HepG2 (cell line): ENCODE results near the gene ATG16L2. TPM values are rescaled to one million over a fixed set of nuclear protein-coding genes. Genes with fewer than 3 reads are reported as not detected.

Experiments used
- ARHGAP35 ChIP-seq: sonication (generic); formaldehyde crosslinking; IDR thresholded peaks from 2 replicates; pipeline ENCODE4 v1.9.0; 2022; ENCODE audit warnings: mild to moderate bottlenecking, inconsistent platforms, moderate library complexity, missing genetic modification reagents, borderline replicate concordance
- CC2D1A ChIP-seq: sonication (generic); formaldehyde crosslinking; IDR thresholded peaks from 2 replicates; pipeline ENCODE4 v1.8.1; 2023; ENCODE audit warnings: mild to moderate bottlenecking, missing genetic modification reagents
- HNRNPLL ChIP-seq: fragments of 200-400 bp; formaldehyde crosslinking; IDR thresholded peaks from 2 replicates; pipeline ENCODE4 v1.6.1; 2017; ENCODE audit warnings: mild to moderate bottlenecking, low read depth, low read length; ENCODE audit not compliant: poor library complexity, severe bottlenecking
- KLF15 ChIP-seq: sonication (generic); formaldehyde crosslinking; IDR thresholded peaks from 2 replicates; pipeline ENCODE4 v1.8.1; 2023; ENCODE audit warnings: borderline replicate concordance, mild to moderate bottlenecking, inconsistent platforms, missing genetic modification reagents, mixed read lengths
- MBD4 ChIP-seq: IDR thresholded peaks from 2 replicates; pipeline ENCODE4 v1.6.1; 2012; ENCODE audit warnings: low read length, inconsistent platforms, borderline replicate concordance
- POLR2AphosphoS5 ChIP-seq: IDR thresholded peaks from 2 replicates; pipeline ENCODE4 v1.6.1; 2012; ENCODE audit warnings: low read depth, low read length
- PPARG ChIP-seq: conservative IDR thresholded peaks from 2 replicates; pipeline ENCODE4 v1.6.1; 2016; ENCODE audit warnings: missing biosample characterization, missing genetic modification reagents
- REPIN1 ChIP-seq: sonication (generic); formaldehyde crosslinking; IDR thresholded peaks from 2 replicates; pipeline ENCODE4 v1.8.0; 2022; ENCODE audit warnings: missing genetic modification reagents, low read depth, mild to moderate bottlenecking, borderline replicate concordance
- THAP11 ChIP-seq: IDR thresholded peaks from 2 replicates; pipeline ENCODE4 v1.6.1; 2016; ENCODE audit warnings: missing biosample characterization, missing genetic modification reagents
- ZBTB7A ChIP-seq: sonication (generic); formaldehyde crosslinking; IDR thresholded peaks from 2 replicates; pipeline ENCODE4 v1.8.0; 2022; ENCODE audit warnings: mild to moderate bottlenecking, missing genetic modification reagents
- ZC3H13 ChIP-seq: sonication (generic); formaldehyde crosslinking; IDR thresholded peaks from 2 replicates; pipeline ENCODE4 v1.8.1; 2023; ENCODE audit warnings: mild to moderate bottlenecking, missing genetic modification reagents, moderate library complexity
- ZNF10 ChIP-seq: sonication (generic); formaldehyde crosslinking; IDR thresholded peaks from 2 replicates; pipeline ENCODE4 v1.4.0; 2020; ENCODE audit warnings: mild to moderate bottlenecking, low read depth, missing genetic modification reagents, borderline replicate concordance
- ZNF225 ChIP-seq: sonication (generic); formaldehyde crosslinking; IDR thresholded peaks from 2 replicates; pipeline ENCODE4 v1.4.0; 2020; ENCODE audit warnings: mild to moderate bottlenecking, missing genetic modification reagents
- ZNF350 ChIP-seq: sonication (generic); formaldehyde crosslinking; IDR thresholded peaks from 2 replicates; pipeline ENCODE4 v1.4.0; 2020; ENCODE audit warnings: mild to moderate bottlenecking, low read depth, missing genetic modification reagents, borderline replicate concordance
- ZNF589 ChIP-seq: sonication (generic); formaldehyde crosslinking; conservative IDR thresholded peaks from 2 replicates; pipeline ENCODE4 v1.8.0; 2022; ENCODE audit warnings: mild to moderate bottlenecking, moderate library complexity, missing genetic modification reagents
- ZNF607 ChIP-seq: sonication (generic); formaldehyde crosslinking; IDR thresholded peaks from 2 replicates; pipeline ENCODE4 v1.5.1; 2020; ENCODE audit warnings: missing genetic modification reagents, mild to moderate bottlenecking, borderline replicate concordance
- ZNF878 ChIP-seq: sonication (generic); formaldehyde crosslinking; IDR thresholded peaks from 2 replicates; pipeline ENCODE4 v1.8.1; 2023; ENCODE audit warnings: mild to moderate bottlenecking, missing genetic modification reagents, moderate library complexity
- ZNF883 ChIP-seq: sonication (generic); formaldehyde crosslinking; IDR thresholded peaks from 2 replicates; pipeline ENCODE4 v1.5.1; 2020; ENCODE audit warnings: mild to moderate bottlenecking, missing genetic modification reagents; ENCODE audit errors: not compliant biosample characterization
- polyA plus RNA-seq, 8 experiments: library from polyadenylated mRNA; depleted of rRNA in 3 of 8; stranded (reverse) in 7 of 8; unstranded in 1 of 8; fragments of >200 nt; fragmentation: Illumina TruSeq in 4 of 8; extraction: Trizol in 4 of 8; gene quantifications; 2 replicates each; pipeline versions ENCODE4 v1.2.1 to v1.2.3, GENCODE V29; 2011 to 2016; ENCODE audit warnings: low read depth in 4 of 8, missing spikeins in 1 of 8, mixed read lengths in 1 of 8; ENCODE audit not compliant: insufficient read depth in 1 of 8
- total RNA-seq, 5 experiments: library from RNA; depleted of rRNA; stranded (reverse); fragments of >200 nt; fragmentation: Illumina TruSeq; extraction: Trizol; gene quantifications; 2 replicates each; pipeline ENCODE4 v1.2.3, GENCODE V29; 2016; ENCODE audit warnings: low read depth in 1 of 5
- TF ChIP-seq, protein P1 (sequence below): sonication (generic); formaldehyde crosslinking; IDR thresholded peaks from 2 replicates; pipeline ENCODE4 v1.9.0; 2022; ENCODE audit warnings: missing genetic modification reagents, mild to moderate bottlenecking, borderline replicate concordance
- TF ChIP-seq, protein P2 (sequence below): sonication (generic); formaldehyde crosslinking; IDR thresholded peaks from 2 replicates; pipeline ENCODE4 v1.4.0; 2020; ENCODE audit warnings: missing genetic modification reagents, borderline replicate concordance
- TF ChIP-seq, protein P3 (sequence below): sonication (generic); formaldehyde crosslinking; IDR thresholded peaks from 2 replicates; pipeline ENCODE4 v1.4.0; 2020; ENCODE audit warnings: missing genetic modification reagents

ATG16L2 gene
- total and polyA plus RNA-seq, 2 of the 13 experiments (the other 11 are each of a cell fraction or from before 2014, with no cell fraction given) = 6.2 to 14.8 TPM

DNA sequence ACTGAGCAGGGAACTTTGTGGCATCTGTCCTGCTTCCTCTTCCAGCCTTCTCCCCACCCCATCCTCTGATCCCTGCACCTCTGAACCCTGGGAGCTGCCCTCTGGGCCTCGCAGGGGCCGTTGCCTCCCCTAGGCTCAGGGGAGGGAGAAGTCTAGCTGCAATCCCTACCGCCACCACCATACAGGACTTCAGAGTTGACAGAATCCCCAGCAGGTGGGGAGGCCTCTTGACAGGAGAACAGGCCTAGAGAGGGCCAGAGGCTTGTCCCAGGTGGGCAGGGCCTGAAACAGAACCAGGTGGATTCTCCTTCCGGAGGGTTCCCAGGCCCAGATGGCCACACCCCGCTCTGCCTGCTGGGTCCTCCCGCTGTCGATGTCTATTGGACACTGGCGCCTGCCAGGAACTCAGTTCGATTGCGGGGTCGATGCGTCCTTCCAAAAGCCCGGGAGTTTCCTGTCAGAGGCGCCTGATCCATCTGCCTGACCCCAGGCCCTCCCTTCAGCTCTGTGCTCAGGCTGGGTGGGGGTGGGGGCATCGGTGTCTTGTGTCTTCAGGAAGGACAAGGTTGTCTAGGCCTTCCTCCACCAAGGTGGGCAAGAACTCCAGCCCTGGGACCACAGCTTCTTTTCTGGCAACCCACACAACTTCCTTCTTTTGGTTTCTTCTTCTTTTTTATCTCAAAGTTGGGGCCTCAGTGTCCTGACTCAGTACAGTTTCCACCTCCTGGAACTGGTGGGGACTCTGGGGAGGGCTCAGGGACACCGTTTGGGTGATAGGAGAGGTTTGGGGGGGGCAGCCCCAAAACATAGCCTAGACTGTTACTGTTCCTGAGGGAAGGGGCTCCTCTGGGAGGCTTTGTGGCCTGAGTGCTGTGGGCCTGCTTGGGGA, 26.8 kb upstream of the ATG16L2 start (continued):
- TF ChIP-seq, protein P1, sequence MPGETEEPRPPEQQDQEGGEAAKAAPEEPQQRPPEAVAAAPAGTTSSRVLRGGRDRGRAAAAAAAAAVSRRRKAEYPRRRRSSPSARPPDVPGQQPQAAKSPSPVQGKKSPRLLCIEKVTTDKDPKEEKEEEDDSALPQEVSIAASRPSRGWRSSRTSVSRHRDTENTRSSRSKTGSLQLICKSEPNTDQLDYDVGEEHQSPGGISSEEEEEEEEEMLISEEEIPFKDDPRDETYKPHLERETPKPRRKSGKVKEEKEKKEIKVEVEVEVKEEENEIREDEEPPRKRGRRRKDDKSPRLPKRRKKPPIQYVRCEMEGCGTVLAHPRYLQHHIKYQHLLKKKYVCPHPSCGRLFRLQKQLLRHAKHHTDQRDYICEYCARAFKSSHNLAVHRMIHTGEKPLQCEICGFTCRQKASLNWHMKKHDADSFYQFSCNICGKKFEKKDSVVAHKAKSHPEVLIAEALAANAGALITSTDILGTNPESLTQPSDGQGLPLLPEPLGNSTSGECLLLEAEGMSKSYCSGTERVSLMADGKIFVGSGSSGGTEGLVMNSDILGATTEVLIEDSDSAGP = peak; percentile 75
- TF ChIP-seq, protein P2, sequence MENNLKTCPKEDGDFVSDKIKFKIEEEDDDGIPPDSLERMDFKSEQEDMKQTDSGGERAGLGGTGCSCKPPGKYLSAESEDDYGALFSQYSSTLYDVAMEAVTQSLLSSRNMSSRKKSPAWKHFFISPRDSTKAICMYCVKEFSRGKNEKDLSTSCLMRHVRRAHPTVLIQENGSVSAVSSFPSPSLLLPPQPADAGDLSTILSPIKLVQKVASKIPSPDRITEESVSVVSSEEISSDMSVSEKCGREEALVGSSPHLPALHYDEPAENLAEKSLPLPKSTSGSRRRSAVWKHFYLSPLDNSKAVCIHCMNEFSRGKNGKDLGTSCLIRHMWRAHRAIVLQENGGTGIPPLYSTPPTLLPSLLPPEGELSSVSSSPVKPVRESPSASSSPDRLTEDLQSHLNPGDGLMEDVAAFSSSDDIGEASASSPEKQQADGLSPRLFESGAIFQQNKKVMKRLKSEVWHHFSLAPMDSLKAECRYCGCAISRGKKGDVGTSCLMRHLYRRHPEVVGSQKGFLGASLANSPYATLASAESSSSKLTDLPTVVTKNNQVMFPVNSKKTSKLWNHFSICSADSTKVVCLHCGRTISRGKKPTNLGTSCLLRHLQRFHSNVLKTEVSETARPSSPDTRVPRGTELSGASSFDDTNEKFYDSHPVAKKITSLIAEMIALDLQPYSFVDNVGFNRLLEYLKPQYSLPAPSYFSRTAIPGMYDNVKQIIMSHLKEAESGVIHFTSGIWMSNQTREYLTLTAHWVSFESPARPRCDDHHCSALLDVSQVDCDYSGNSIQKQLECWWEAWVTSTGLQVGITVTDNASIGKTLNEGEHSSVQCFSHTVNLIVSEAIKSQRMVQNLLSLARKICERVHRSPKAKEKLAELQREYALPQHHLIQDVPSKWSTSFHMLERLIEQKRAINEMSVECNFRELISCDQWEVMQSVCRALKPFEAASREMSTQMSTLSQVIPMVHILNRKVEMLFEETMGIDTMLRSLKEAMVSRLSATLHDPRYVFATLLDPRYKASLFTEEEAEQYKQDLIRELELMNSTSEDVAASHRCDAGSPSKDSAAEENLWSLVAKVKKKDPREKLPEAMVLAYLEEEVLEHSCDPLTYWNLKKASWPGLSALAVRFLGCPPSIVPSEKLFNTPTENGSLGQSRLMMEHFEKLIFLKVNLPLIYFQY (CRISPR knock-in tag) = peak; percentile 83; the same call in 1 of the 2 replicates
- TF ChIP-seq THAP11 (CRISPR knock-in tag) (peak; percentile 40), ZNF10 (CRISPR knock-in tag) (no peak), CC2D1A (CRISPR knock-in tag) (no peak), ZNF607 (CRISPR knock-in tag) (peak; percentile 53; the same call in 1 of the 2 replicates), ZBTB7A (CRISPR knock-in tag) (no peak), ZNF878 (CRISPR knock-in tag) (0 out of 2 replicates have a peak, but pooled peaks have one; percentile 3), REPIN1 (no peak; the same call in 1 of the 2 replicates), ZNF589 (CRISPR knock-in tag) (no peak), ZC3H13 (CRISPR knock-in tag) (no peak), KLF15 (CRISPR knock-in tag) (no peak), MBD4 (no peak), PPARG (peak; percentile 58; the same call in 1 of the 2 replicates), HNRNPLL (peak; percentile 19), ARHGAP35 (no peak), ZNF225 (CRISPR knock-in tag) (no peak), ZNF883 (CRISPR knock-in tag) (peak; percentile 28), POLR2AphosphoS5 (peak; percentile 53), ZNF350 (CRISPR knock-in tag) (no peak)
- TF ChIP-seq, protein P3, sequence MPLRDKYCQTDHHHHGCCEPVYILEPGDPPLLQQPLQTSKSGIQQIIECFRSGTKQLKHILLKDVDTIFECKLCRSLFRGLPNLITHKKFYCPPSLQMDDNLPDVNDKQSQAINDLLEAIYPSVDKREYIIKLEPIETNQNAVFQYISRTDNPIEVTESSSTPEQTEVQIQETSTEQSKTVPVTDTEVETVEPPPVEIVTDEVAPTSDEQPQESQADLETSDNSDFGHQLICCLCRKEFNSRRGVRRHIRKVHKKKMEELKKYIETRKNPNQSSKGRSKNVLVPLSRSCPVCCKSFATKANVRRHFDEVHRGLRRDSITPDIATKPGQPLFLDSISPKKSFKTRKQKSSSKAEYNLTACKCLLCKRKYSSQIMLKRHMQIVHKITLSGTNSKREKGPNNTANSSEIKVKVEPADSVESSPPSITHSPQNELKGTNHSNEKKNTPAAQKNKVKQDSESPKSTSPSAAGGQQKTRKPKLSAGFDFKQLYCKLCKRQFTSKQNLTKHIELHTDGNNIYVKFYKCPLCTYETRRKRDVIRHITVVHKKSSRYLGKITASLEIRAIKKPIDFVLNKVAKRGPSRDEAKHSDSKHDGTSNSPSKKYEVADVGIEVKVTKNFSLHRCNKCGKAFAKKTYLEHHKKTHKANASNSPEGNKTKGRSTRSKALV (CRISPR knock-in tag) = no peak
